ENCODE data around the gene FAM98A. TPM values are rescaled to one million over a fixed set of nuclear protein-coding genes. Genes with fewer than 3 reads are reported as not detected.

Gene FAM98A
- total RNA-seq, 4 donors from 2014 or later = 19.7 to 2,496 (median 73.0) TPM

DNA sequence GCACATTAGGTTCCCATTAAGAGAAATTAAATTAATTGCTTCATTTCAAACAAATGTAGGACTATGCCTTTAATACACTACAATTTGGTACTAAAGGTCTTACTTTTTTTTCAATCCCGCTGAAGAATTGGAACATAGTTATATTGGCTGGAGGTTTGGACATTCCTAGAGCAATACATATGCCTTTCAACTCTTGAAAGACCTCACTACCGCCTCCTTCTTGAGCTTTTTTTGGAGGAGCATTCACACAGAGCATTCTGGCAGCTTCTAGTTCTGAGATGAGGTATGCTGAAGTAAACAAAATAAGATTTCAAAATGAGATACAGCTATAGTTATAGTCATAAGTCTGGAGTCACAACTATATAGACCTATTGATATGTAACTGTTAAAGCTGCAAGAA lies 10.9 kb downstream of the FAM98A start:
- no peak overlapping the region for H3K27ac ChIP-seq
- no peak for DNase-seq
- no peaks in the 10 kb centered on the region for H3K9me3 ChIP-seq
- H3K4me3 ChIP-seq = no peak overlapping the region
- no peaks in the 10 kb centered on the region for H3K36me3 ChIP-seq
- intact Hi-C loops (cut with DNase I; ENCODE audit: low total_unique reads) = loop anchor here (10.0 kb wide), 1 partner anchor 553 kb away; no protein-coding TSS in a partner anchor
- H3K4me1 ChIP-seq = no peaks in the 10 kb centered on the region
- TF ChIP-seq, protein P1, sequence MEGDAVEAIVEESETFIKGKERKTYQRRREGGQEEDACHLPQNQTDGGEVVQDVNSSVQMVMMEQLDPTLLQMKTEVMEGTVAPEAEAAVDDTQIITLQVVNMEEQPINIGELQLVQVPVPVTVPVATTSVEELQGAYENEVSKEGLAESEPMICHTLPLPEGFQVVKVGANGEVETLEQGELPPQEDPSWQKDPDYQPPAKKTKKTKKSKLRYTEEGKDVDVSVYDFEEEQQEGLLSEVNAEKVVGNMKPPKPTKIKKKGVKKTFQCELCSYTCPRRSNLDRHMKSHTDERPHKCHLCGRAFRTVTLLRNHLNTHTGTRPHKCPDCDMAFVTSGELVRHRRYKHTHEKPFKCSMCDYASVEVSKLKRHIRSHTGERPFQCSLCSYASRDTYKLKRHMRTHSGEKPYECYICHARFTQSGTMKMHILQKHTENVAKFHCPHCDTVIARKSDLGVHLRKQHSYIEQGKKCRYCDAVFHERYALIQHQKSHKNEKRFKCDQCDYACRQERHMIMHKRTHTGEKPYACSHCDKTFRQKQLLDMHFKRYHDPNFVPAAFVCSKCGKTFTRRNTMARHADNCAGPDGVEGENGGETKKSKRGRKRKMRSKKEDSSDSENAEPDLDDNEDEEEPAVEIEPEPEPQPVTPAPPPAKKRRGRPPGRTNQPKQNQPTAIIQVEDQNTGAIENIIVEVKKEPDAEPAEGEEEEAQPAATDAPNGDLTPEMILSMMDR (IDR thresholded peaks at IDR 0.05) = no peak
- no peak for TF ChIP-seq POLR2A (IDR thresholded peaks at IDR 0.05)
- no peaks in the 10 kb centered on the region for H3K27me3 ChIP-seq

- Histone ChIP-seq H3K4me1 (no peaks in the 10 kb centered on the region), H3K36me3 (no peaks in the 10 kb centered on the region), H3K9me3 (no peaks in the 10 kb centered on the region), H3K4me3 (no peak overlapping the region), H3K27me3 (no peaks in the 10 kb centered on the region), H3K27ac (peak overlapping the region in 1 of 2 donors; percentile 19)
- no peak for DNase-seq
- intact Hi-C loops (cut with DNase I; ENCODE audit: low total_unique reads) = loop anchor here (10.0 kb wide), 1 partner anchor 552 kb away; no protein-coding TSS in a partner anchor
- TF ChIP-seq, protein P1 (IDR thresholded peaks at IDR 0.05) = no peak
- TF ChIP-seq POLR2A (IDR thresholded peaks at IDR 0.05) = no peak
These were observed 12.3 kb downstream of the FAM98A start for GRCh38 chr2:33586766-33587165.

DNA sequence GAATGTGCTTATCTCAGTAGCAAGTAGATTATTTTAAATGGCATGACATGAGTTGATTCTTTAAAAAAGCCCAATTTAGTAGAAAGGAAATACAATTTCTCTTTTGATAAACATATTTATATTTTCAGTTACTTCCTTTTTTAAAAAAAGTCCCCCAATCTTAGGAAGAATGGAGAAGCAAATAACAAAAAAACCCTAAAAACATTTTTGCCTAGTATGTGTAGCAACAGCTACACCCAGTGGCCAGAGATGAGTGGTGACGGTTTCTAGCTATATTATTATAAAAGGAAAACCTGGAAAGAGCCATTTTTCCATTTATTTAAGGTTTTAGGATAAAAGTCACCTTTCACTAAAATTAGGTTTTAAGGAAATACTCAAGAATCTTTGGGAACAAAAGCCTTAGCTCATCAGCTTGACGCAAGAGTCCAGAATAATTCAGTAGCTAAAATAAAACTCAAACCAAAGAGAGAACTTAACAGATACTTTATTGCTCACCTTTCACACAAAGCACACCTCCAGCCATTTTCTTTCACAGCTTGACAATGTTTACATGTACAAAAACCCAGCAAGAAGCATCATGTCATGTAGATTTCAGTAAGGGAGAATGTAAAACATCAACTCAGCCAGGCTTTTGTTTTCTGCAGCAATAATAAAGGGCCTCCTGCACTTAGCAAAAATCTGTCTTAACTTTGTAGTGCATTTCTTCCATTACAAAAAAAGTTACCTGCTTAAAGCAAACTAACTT lies 15.7 kb downstream of the FAM98A start:
- Histone ChIP-seq H3K27ac (peak overlapping the region in 1 of 2 donors; percentile 25), H3K4me3 (no peak overlapping the region), H3K4me1 (no peaks in the 10 kb centered on the region), H3K9me3 (no peaks in the 10 kb centered on the region), H3K27me3 (no peaks in the 10 kb centered on the region), H3K36me3 (no peaks in the 10 kb centered on the region)
- intact Hi-C loops (cut with DNase I; ENCODE audit: low total_unique reads) = loop anchor here (10.0 kb wide), 1 partner anchor 549 kb away; no protein-coding TSS in a partner anchor
- no peak for DNase-seq
- TF ChIP-seq, protein P1 (IDR thresholded peaks at IDR 0.05) = peak; percentile 81 to 86 (median 84)
- TF ChIP-seq POLR2A (IDR thresholded peaks at IDR 0.05) = no peak

- Histone ChIP-seq H3K4me1 (no peaks in the 10 kb centered on the region), H3K27me3 (no peaks in the 10 kb centered on the region), H3K27ac (peak overlapping the region in 1 of 2 donors; percentile 18), H3K36me3 (no peaks in the 10 kb centered on the region), H3K4me3 (no peak overlapping the region), H3K9me3 (no peaks in the 10 kb centered on the region)
- no peak for DNase-seq
- intact Hi-C loops (cut with DNase I; ENCODE audit: low total_unique reads) = loop anchor here (10.0 kb wide), 1 partner anchor 547 kb away; no protein-coding TSS in a partner anchor
- no peak for TF ChIP-seq POLR2A (IDR thresholded peaks at IDR 0.05)
- TF ChIP-seq, protein P1 (IDR thresholded peaks at IDR 0.05) = no peak
These were observed 17.2 kb downstream of the FAM98A start for GRCh38 chr2:33581872-33582271.

- no peaks in the 10 kb centered on the region for H3K4me1 ChIP-seq
- DNase-seq = no peak
These were observed 19.9 kb downstream of the FAM98A start for GRCh38 chr2:33579227-33579626.

More at GRCh38 chr2:33579227-33579626, 19.9 kb downstream of the FAM98A start:
- Histone ChIP-seq H3K36me3 (no peaks in the 10 kb centered on the region), H3K9me3 (no peaks in the 10 kb centered on the region), H3K27me3 (no peaks in the 10 kb centered on the region), H3K27ac (no peak overlapping the region), H3K4me3 (no peak overlapping the region)
- no peak for TF ChIP-seq POLR2A (IDR thresholded peaks at IDR 0.05)
- TF ChIP-seq, protein P1 (IDR thresholded peaks at IDR 0.05) = no peak
- intact Hi-C loops (cut with DNase I; ENCODE audit: low total_unique reads) = no loop called here

Measured in uterus (tissue), 4 donors.